Activated CD4-positive, alpha-beta T cell treated with anti-CD3 and anti-CD28 coated beads, Interleukin-10, Interleukin-2, amounts not matched to agents 100 ng/mL and 50 ng/mL, durations not matched to agents 16 hours and 8 hours (primary cell): ENCODE measurements around the gene MAEA.

Source experiments
- DNase-seq: peaks from one replicate; pipeline ENCODE4 v3.0.0-alpha.2; 2020

MAEA gene

GRCh38 chr4:1250527-1250812, 39.2 kb upstream of the MAEA start:
- no peak for DNase-seq

GRCh38 chr4:1250921-1251772, 38.5 kb upstream of the MAEA start:
- DNase-seq: no peak

GRCh38 chr4:1251773-1252066, 38.0 kb upstream of the MAEA start:
- no peak for DNase-seq

GRCh38 chr4:1252928-1253492, 36.7 kb upstream of the MAEA start:
- no peak for DNase-seq

- no peak for DNase-seq
These were observed 35.9 kb upstream of the MAEA start for GRCh38 chr4:1253831-1254230.

- no peak for DNase-seq
These were observed 34.5 kb upstream of the MAEA start for GRCh38 chr4:1255151-1255550.

GRCh38 chr4:1255699-1256098, 34.0 kb upstream of the MAEA start:
- no peak for DNase-seq

GRCh38 chr4:1258457-1258856, 31.2 kb upstream of the MAEA start:
- DNase-seq: no peak

GRCh38 chr4:1259966-1260365, 29.7 kb upstream of the MAEA start:
- DNase-seq: no peak

GRCh38 chr4:1260418-1261106, 29.1 kb upstream of the MAEA start:
- DNase-seq: no peak

GRCh38 chr4:1261107-1261928, 28.4 kb upstream of the MAEA start:
- DNase-seq: no peak

- DNase-seq: no peak
These were observed 24.7 kb upstream of the MAEA start for GRCh38 chr4:1264942-1265341.

GRCh38 chr4:1265351-1265750, 24.3 kb upstream of the MAEA start:
- DNase-seq: no peak

- DNase-seq: no peak
These were observed 22.6 kb upstream of the MAEA start for GRCh38 chr4:1266881-1267763.

GRCh38 chr4:1269209-1269608, 20.5 kb upstream of the MAEA start:
- no peak for DNase-seq

- no peak for DNase-seq
These were observed 18.0 kb upstream of the MAEA start for GRCh38 chr4:1271686-1272085.

GRCh38 chr4:1274871-1275270, 14.8 kb upstream of the MAEA start:
- no peak for DNase-seq

GRCh38 chr4:1276984-1277383, 12.7 kb upstream of the MAEA start:
- DNase-seq: no peak

GRCh38 chr4:1277667-1278665, 11.7 kb upstream of the MAEA start:
- DNase-seq: no peak

- no peak for DNase-seq
These were observed 10.4 kb upstream of the MAEA start for GRCh38 chr4:1279253-1279652.

GRCh38 chr4:1283711-1284110, 6.0 kb upstream of the MAEA start:
- DNase-seq: no peak
